ENCODE data around the gene RANBP3. TPM values are rescaled to one million over a fixed set of nuclear protein-coding genes. Genes with fewer than 3 reads are reported as not detected.
A peak's percentile ranks its signal among the peaks of the same experiment; 100 is the strongest.

RANBP3 gene
- total RNA-seq, 2 donors from 2014 or later = 81.4 to 112 TPM

DNA sequence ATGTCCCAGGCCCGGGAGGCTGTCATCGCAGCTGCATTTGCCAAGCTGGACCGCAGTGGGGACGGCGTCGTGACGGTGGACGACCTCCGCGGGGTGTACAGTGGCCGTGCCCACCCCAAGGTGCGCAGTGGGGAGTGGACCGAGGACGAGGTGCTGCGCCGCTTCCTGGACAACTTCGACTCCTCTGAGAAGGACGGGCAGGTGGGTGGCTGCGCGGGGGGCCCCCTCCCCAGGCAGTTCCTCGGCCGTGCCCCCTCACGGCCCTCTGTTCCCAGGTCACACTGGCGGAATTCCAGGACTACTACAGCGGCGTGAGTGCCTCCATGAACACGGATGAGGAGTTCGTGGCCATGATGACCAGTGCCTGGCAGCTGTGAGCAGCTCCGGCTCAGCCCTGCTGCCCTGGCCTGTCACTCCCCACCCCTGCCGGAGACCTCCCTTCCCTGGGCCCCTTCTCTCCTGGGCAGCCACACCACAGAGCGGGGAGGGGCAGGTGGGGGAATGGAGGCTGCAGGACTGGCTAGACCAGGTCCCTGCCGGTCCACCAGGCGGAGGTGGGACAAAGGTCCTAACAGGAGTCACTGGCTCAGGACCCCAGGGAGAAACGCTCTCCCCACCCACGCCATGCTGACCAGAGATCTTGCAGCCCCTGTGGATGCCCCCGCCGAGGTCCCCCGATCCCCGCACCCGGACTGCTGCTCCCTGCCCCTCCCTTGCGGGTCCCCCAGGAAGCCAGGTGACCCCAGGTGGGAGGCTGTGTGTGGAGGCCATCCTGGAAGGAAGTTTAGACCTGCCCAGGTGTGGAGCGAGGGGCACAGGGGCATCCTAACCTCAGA is 62.8 kb downstream of the RANBP3 start:
- Mint-ChIP-seq H3K27ac (no peak overlapping the region), H3K27me3 (no peaks in the 10 kb centered on the region), H3K4me3 (no peak overlapping the region), H3K36me3 (ENCODE audit: low read depth) (peaks cover 44% of the 10 kb centered on the region), H3K9me3 (no peaks in the 10 kb centered on the region), H3K4me1 (no peaks in the 10 kb centered on the region)
- ATAC-seq (replicated peaks) = no peak

DNA sequence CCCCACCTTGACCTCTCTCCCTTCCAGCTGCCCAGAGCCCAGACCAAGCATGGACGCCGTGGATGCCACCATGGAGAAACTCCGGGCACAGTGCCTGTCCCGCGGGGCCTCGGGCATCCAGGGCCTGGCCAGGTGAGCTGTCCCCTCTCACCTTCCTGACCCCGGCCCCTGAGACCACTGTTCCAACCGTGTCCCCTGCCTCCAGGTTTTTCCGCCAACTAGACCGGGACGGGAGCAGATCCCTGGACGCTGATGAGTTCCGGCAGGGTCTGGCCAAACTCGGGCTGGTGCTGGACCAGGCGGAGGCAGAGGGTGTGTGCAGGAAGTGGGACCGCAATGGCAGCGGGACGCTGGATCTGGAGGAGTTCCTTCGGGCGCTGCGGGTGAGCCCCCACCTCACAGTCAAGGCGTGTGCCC is 63.6 kb downstream of the RANBP3 start:
- Mint-ChIP-seq H3K4me1 (no peaks in the 10 kb centered on the region), H3K27me3 (no peaks in the 10 kb centered on the region), H3K9me3 (no peaks in the 10 kb centered on the region), H3K27ac (no peak overlapping the region), H3K36me3 (ENCODE audit: low read depth) (peaks cover 43% of the 10 kb centered on the region), H3K4me3 (no peak overlapping the region)
- ATAC-seq (replicated peaks) = no peak

- Mint-ChIP-seq H3K4me1 (no peaks in the 10 kb centered on the region), H3K4me3 (no peak within 1 kb of the TSS), H3K9me3 (no peaks in the 10 kb centered on the region), H3K27me3 (no peaks in the 10 kb centered on the region), H3K27ac (no peak within 1 kb of the TSS), H3K36me3 (ENCODE audit: low read depth) (peaks cover 38% of the 10 kb centered on the region)
- no peak for ATAC-seq (replicated peaks)
Measured at GRCh38 chr19:5913739-5914357, 64.1 kb downstream of the RANBP3 start, which contains the start of gene CAPS. CAPS (plus strand) TSS chr19:5914254; CDS start chr19:5914407, 153 bp downstream.

DNA sequence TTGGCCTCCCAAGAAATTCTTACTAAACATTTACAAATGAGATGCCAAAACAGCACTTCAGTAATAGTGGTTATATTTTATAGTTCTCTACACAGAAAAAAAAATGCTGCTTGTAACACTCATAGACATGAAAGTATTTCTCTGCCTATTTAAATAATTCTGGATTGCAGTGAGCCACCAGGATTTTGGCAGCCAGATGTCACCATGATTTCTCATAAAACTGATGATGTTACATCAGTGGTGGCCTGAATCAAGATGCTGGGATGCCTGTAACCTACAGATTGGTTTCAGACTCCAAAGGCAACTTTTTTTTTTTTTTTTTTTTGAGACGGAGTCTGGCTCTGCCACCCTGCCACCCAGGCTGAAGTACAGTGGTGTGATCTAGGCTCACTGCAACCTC is 66.6 kb downstream of the RANBP3 start:
- no peaks in the 10 kb centered on the region for H3K27me3 Mint-ChIP-seq
- H3K36me3 Mint-ChIP-seq (ENCODE audit: low read depth) = peaks cover 23% of the 10 kb centered on the region
- H3K4me3 Mint-ChIP-seq = no peak overlapping the region
- H3K4me1 Mint-ChIP-seq = peaks cover 12% of the 10 kb centered on the region
- H3K27ac Mint-ChIP-seq = no peak overlapping the region
- H3K9me3 Mint-ChIP-seq = no peaks in the 10 kb centered on the region
- ATAC-seq (replicated peaks) = no peak

DNA sequence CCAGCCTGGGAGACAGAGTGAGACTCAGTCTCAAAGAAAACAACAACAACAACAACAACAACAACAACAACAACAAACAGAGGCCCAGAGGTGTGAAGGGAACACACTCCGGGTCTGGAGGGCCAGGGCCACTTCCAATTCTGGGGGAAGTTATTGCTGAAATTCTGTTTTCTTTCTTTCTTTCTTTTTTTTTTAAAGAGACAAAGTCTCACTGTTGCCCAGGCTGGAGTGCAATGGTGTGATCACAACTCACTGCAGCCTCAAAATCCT is 67.4 kb downstream of the RANBP3 start:
- peaks cover 15% of the 10 kb centered on the region for H3K4me1 Mint-ChIP-seq
- H3K27ac Mint-ChIP-seq = no peak overlapping the region
- peaks cover 15% of the 10 kb centered on the region for H3K36me3 Mint-ChIP-seq (ENCODE audit: low read depth)
- no peaks in the 10 kb centered on the region for H3K9me3 Mint-ChIP-seq
- no peaks in the 10 kb centered on the region for H3K27me3 Mint-ChIP-seq
- ATAC-seq (replicated peaks) = no peak
- H3K4me3 Mint-ChIP-seq = no peak overlapping the region

- ATAC-seq (replicated peaks) = no peak
- H3K27me3 Mint-ChIP-seq = no peaks in the 10 kb centered on the region
Measured at GRCh38 chr19:5908773-5909442, 69.0 kb downstream of the RANBP3 start.

DNA sequence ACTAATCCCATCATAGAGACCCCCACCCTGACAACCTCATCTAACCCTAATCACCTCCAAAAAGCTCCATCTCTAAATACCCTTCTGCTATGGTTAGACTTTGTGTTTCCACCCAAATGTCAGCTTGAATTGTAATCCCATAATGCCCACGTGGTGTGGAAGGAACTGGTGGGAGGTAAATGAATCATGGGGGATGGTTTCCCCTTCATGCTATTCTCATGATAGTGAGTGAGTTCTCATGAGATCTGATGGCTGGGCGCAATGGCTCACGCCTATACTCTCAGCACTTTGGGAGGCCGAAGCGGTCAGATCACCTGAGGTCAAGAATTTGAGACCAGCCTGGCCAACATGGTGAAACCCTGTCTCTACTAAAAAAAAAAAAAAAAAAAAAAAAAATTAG is 70.7 kb downstream of the RANBP3 start:
- no peak for ATAC-seq (replicated peaks)
- Mint-ChIP-seq H3K4me1 (peaks cover 15% of the 10 kb centered on the region), H3K27ac (peak overlapping the region; percentile 27), H3K4me3 (peak overlapping the region; percentile 41), H3K27me3 (no peaks in the 10 kb centered on the region), H3K9me3 (no peaks in the 10 kb centered on the region), H3K36me3 (ENCODE audit: low read depth) (peaks cover 26% of the 10 kb centered on the region)

More at GRCh38 chr19:5908773-5909442, 69.0 kb downstream of the RANBP3 start:
- H3K36me3 Mint-ChIP-seq (ENCODE audit: low read depth) = peaks cover 14% of the 10 kb centered on the region
- no peaks in the 10 kb centered on the region for H3K9me3 Mint-ChIP-seq
- H3K4me1 Mint-ChIP-seq = peaks cover 15% of the 10 kb centered on the region
- no peak overlapping the region for H3K4me3 Mint-ChIP-seq
- no peak overlapping the region for H3K27ac Mint-ChIP-seq

DNA sequence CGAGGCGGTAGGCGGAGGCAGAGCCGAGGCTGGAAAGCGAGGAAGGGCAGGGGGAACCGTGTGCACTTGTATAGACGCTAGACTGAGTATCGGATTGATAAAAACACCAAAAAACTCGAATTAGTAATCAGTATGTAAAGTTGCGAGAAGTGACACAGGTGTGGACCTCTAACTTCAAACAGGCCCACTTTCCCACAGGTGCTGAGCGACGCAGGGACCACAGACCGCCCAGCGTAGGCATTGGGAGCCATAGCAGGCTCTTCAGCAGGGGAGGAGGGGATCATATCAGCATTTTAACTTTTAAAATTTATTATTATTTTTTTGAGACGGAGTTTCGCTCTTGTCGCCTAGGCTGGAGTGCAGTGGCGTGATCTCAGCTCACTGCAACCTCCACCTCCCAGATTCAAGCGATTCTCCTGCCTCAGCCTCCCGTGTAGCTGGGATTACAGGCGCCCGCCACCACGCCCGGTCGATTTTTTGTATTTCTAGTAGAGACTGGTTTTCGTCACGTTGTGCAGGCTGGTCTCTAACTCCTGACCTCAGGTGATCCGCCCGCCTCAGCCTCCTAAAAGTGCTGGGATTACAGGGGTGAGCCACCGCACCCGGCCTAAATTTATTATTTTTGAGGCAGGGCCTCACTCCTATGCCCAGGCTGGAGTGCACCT is 72.7 kb downstream of the RANBP3 start:
- Mint-ChIP-seq H3K27me3 (no peaks in the 10 kb centered on the region), H3K27ac (peak overlapping the region; percentile 99), H3K4me1 (peaks cover 19% of the 10 kb centered on the region), H3K4me3 (peak overlapping the region; percentile 95), H3K9me3 (no peaks in the 10 kb centered on the region), H3K36me3 (ENCODE audit: low read depth) (peaks cover 33% of the 10 kb centered on the region)
- ATAC-seq (replicated peaks) = no peak

DNA sequence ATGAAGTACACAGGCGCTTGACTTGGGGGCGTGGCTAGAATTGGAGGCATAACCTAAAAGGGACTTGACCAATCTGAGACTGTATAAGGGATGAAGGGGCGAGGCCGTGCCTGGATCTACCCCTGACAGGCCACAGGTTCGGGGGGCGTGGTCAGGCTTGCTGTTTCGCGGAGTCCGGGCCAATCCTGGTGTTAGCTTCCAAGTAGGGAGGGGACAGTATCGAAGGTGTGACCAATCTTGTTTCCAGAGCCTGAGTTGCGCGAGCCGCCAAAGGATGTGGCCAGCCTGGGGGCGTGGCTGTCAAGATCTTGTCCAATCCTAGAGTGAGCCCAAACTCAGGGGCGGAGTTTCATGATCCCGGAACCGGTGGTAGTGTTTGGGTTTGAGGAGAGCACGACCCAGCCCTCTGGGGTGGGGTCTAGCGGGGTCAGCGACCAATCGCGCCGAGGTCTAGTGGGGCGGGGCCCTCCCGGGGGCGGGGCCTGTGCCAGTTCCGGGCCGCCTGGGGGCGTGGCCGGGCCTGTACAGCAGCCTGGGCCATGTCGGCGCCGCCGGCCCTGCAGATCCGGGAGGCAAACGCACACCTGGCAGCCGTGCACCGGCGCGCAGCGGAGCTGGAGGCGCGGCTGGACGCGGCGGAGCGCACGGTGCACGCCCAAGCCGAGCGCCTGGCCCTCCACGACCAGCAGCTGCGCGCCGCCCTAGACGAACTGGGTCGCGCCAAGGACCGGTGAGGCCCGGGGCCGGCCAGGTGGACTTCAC is 73.4 kb downstream of the RANBP3 start, which contains the start of gene VMAC:
Gene VMAC, plus strand, starts transcription at position 521 of the 762 bp plus-strand sequence. Its CDS starts 19 bp downstream, at position 540.
- Mint-ChIP-seq H3K9me3 (no peaks in the 10 kb centered on the region), H3K27ac (peak within 1 kb of the TSS; percentile 99), H3K4me3 (peak within 1 kb of the TSS; percentile 95), H3K36me3 (ENCODE audit: low read depth) (peaks cover 32% of the 10 kb centered on the region), H3K27me3 (no peaks in the 10 kb centered on the region), H3K4me1 (peaks cover 19% of the 10 kb centered on the region)
- ATAC-seq (replicated peaks) = peak; percentile 84

DNA sequence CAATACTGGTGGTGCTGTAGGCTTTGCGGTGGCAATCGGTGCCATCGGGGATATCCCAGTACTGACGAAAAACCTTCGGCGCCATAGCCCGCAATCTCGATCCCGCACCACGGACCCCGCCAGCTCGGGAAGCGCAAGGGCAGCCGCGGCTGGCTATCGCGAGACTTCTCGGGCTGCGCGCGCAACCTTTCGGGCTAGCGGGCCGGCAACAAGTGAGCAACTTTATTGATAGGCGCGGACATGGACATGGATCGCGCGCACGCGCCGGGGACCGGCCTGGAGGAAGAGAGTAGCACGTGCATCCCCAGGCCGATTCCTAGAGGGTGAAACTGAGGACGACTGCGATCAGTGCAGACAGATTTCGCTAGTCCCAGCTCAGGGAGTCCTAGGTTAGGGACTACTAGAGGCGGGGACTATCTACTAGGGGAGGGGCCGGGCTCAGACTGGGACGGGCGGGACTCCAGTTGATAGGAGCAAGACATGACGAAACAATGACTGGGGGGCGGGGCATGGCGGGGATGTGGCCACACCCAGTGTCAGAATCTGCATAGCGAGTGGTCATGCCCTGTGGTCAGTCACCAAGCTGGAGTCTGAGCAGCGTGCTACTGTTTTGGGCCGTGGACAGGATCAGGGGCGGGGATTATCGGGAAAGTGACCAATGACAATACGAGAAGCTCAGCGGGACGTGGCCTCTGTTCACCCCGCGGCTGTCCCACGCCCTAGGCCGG is 74.2 kb downstream of the RANBP3 start, which contains the start of gene NDUFA11:
Gene NDUFA11, minus strand, starts transcription at position 167 of the 728 bp plus-strand sequence. Its CDS starts 82 bp downstream, at position 85.
- Mint-ChIP-seq H3K9me3 (no peaks in the 10 kb centered on the region), H3K36me3 (ENCODE audit: low read depth) (peaks cover 31% of the 10 kb centered on the region), H3K27ac (peak within 1 kb of the TSS; percentile 99), H3K4me1 (peaks cover 19% of the 10 kb centered on the region), H3K27me3 (no peaks in the 10 kb centered on the region), H3K4me3 (peak within 1 kb of the TSS; percentile 95)
- ATAC-seq (replicated peaks) = peak; percentile 68

DNA sequence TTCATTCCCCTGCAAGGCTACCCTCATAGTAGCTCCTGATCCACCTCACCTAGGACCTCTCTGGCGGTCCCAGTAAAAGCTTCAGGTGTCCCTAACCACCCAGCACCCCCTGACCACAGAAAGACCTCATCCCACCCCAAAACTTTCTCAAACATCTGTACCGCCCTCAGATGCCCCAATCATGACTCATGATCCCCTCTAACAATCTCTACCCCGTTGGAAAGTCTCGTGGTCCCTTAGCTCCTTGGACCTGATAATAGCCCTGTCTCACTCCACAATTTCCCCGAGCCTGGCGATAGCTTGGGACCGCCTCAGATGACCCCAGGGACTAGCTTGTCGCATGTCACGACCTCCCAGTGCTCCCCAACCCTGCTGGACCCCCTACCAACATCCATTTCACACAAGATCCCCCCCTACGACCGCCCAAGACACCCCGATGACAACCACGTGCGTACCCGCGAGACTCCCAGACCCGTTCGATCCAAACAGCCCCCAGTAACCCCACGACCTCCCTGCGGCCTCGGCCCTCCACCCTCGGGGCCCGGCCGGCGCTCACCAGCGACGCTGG is 74.8 kb downstream of the RANBP3 start:
- peaks cover 31% of the 10 kb centered on the region for H3K36me3 Mint-ChIP-seq (ENCODE audit: low read depth)
- ATAC-seq (replicated peaks) = no peak
- peak overlapping the region; percentile 95 for H3K4me3 Mint-ChIP-seq

DNA sequence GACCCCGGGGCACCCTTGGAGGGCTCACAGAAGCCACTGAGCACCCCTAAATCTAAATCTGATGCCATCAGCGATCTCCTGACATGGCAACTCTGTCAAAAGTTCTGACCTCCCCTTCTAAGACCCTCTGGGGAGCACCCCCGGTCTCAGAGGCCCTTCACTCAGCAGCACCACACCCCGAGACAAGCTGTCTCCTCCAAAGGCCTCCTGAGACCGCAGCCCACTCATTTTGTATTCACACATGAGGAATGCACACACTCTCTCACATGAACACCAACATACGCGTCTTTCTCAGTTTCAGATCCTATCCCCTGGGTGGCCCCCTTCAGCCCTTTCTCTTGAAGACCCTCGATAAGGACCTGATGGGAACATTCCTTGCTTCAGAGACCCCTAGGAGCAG is 77.0 kb downstream of the RANBP3 start:
- no peak for ATAC-seq (replicated peaks)
- Mint-ChIP-seq H3K27me3 (no peaks in the 10 kb centered on the region), H3K27ac (peak overlapping the region; percentile 62), H3K4me1 (peaks cover 5% of the 10 kb centered on the region), H3K36me3 (ENCODE audit: low read depth) (peaks cover 32% of the 10 kb centered on the region), H3K4me3 (peak overlapping the region; percentile 34), H3K9me3 (no peaks in the 10 kb centered on the region)

More for the DNA sequence above, 74.8 kb downstream of the RANBP3 start:
- Mint-ChIP-seq H3K4me1 (peaks cover 19% of the 10 kb centered on the region), H3K27ac (peak overlapping the region; percentile 99), H3K27me3 (no peaks in the 10 kb centered on the region), H3K9me3 (no peaks in the 10 kb centered on the region)
